KMS-11 (cell line): ENCODE results near the gene TOMM22.
A peak's percentile ranks its signal among the peaks of the same experiment; 100 is the strongest.

Experiments used
- H2AFZ ChIP-seq: fragments of 200-600 bp; sonication (generic); 2 replicates; pipeline ENCODE4 v1.6.1; 2016; ENCODE audit warnings: antibody characterized with exemption, mixed run types, low read depth
- H3K27ac ChIP-seq: fragments of 200-600 bp; sonication (generic); 2 replicates; pipeline ENCODE4 v1.6.1; 2016; ENCODE audit warnings: mild to moderate bottlenecking, mixed run types
- H3K27me3 ChIP-seq: fragments of 200-600 bp; sonication (generic); 2 replicates; pipeline ENCODE4 v1.6.1; 2017; ENCODE audit warnings: mild to moderate bottlenecking, low read depth, mixed run types, moderate library complexity; ENCODE audit not compliant: insufficient read depth
- H3K36me3 ChIP-seq: fragments of 200-600 bp; sonication (generic); 2 replicates; pipeline ENCODE4 v1.6.1; 2017; ENCODE audit warnings: mild to moderate bottlenecking, mixed run types; ENCODE audit not compliant: insufficient read depth
- H3K4me1 ChIP-seq: fragments of 200-600 bp; sonication (generic); 2 replicates; pipeline ENCODE4 v1.6.1; 2016; ENCODE audit warnings: mild to moderate bottlenecking, low read depth, mixed run types; ENCODE audit not compliant: poor library complexity, severe bottlenecking
- H3K4me2 ChIP-seq: fragments of 200-600 bp; sonication (generic); 2 replicates; pipeline ENCODE4 v1.7.0; 2016; ENCODE audit warnings: mild to moderate bottlenecking, mixed run types
- H3K4me3 ChIP-seq: fragments of 200-600 bp; sonication (generic); IDR thresholded peaks from 2 replicates; pipeline ENCODE4 v1.6.1; 2017; ENCODE audit warnings: low read depth, low read length, mixed read lengths; ENCODE audit not compliant: insufficient read depth
- H3K79me2 ChIP-seq: fragments of 200-600 bp; sonication (generic); 2 replicates; pipeline ENCODE4 v1.6.1; 2016; ENCODE audit warnings: low read depth, mixed run types; ENCODE audit not compliant: insufficient read depth
- H3K9ac ChIP-seq: fragments of 200-600 bp; sonication (generic); 2 replicates; pipeline ENCODE4 v1.6.1; 2016; ENCODE audit warnings: mild to moderate bottlenecking, mixed run types
- H4K20me1 ChIP-seq: fragments of 200-600 bp; sonication (generic); 2 replicates; pipeline ENCODE4 v1.6.1; 2016; ENCODE audit warnings: mild to moderate bottlenecking, mixed run types; ENCODE audit not compliant: insufficient read depth
- CTCF ChIP-seq: fragments of 200-600 bp; sonication (generic); conservative IDR thresholded peaks from 2 replicates; pipeline ENCODE4 v1.6.1; 2017; ENCODE audit warnings: low read depth, mild to moderate bottlenecking, antibody characterized with exemption, low read length, moderate library complexity, mixed read lengths

TOMM22 gene

GRCh38 chr22:38653741-38654140 is 28.0 kb upstream of the TOMM22 start:
- no peak overlapping the region for H3K27ac ChIP-seq
- no peaks in the 10 kb centered on the region for H4K20me1 ChIP-seq
- no peaks in the 10 kb centered on the region; the same call in 1 of the 2 replicates for H3K79me2 ChIP-seq
- H3K4me3 ChIP-seq: no peak overlapping the region
- peaks cover 17% of the 10 kb centered on the region for H3K4me1 ChIP-seq
- H2AFZ ChIP-seq: no peak overlapping the region
- no peak overlapping the region for H3K4me2 ChIP-seq
- H3K36me3 ChIP-seq: no peaks in the 10 kb centered on the region
- no peaks in the 10 kb centered on the region for H3K27me3 ChIP-seq
- H3K9ac ChIP-seq: no peak overlapping the region
- no peak for TF ChIP-seq CTCF

GRCh38 chr22:38655519-38656255 is 26.1 kb upstream of the TOMM22 start:
- no peaks in the 10 kb centered on the region for H4K20me1 ChIP-seq
- H3K4me3 ChIP-seq: peak overlapping the region; percentile 75
- H3K36me3 ChIP-seq: no peaks in the 10 kb centered on the region
- peak overlapping the region; percentile 83 for H3K27ac ChIP-seq
- peak overlapping the region; percentile 86 for H2AFZ ChIP-seq
- H3K4me2 ChIP-seq: peak overlapping the region; percentile 70
- H3K9ac ChIP-seq: peak overlapping the region; percentile 90
- H3K4me1 ChIP-seq: peaks cover 17% of the 10 kb centered on the region
- H3K79me2 ChIP-seq: no peaks in the 10 kb centered on the region; the same call in 1 of the 2 replicates
- TF ChIP-seq CTCF: no peak
- H3K27me3 ChIP-seq: no peaks in the 10 kb centered on the region

- peaks cover 17% of the 10 kb centered on the region for H3K4me1 ChIP-seq
- peak within 1 kb of the TSS; percentile 75 for H3K4me3 ChIP-seq
- peak within 1 kb of the TSS; percentile 90 for H3K9ac ChIP-seq
- H2AFZ ChIP-seq: peak within 1 kb of the TSS; percentile 86
- no peaks in the 10 kb centered on the region; the same call in 1 of the 2 replicates for H3K79me2 ChIP-seq
- H3K4me2 ChIP-seq: peak within 1 kb of the TSS; percentile 70
- H3K36me3 ChIP-seq: no peaks in the 10 kb centered on the region
- no peak for TF ChIP-seq CTCF
- no peaks in the 10 kb centered on the region for H4K20me1 ChIP-seq
- H3K27ac ChIP-seq: peak within 1 kb of the TSS; percentile 83
- H3K27me3 ChIP-seq: no peaks in the 10 kb centered on the region
Measured at GRCh38 chr22:38656256-38657044, 25.3 kb upstream of the TOMM22 start, which contains the start of the genes CBY1 and FAM227A. CBY1 (plus strand) TSS chr22:38656638; CDS start chr22:38668055, 11,417 bp downstream. FAM227A (minus strand) TSS chr22:38656392; CDS start chr22:38650168, 6,224 bp downstream.

GRCh38 chr22:38657045-38657909 is 24.5 kb upstream of the TOMM22 start:
- H3K79me2 ChIP-seq: no peaks in the 10 kb centered on the region; the same call in 1 of the 2 replicates
- peak overlapping the region; percentile 70 for H3K4me2 ChIP-seq
- H3K4me3 ChIP-seq: peak overlapping the region; percentile 42
- H3K27me3 ChIP-seq: no peaks in the 10 kb centered on the region
- no peaks in the 10 kb centered on the region for H3K36me3 ChIP-seq
- no peaks in the 10 kb centered on the region for H4K20me1 ChIP-seq
- peak overlapping the region; percentile 86 for H2AFZ ChIP-seq
- H3K27ac ChIP-seq: peak overlapping the region; percentile 83
- H3K9ac ChIP-seq: peak overlapping the region; percentile 90
- peaks cover 17% of the 10 kb centered on the region for H3K4me1 ChIP-seq
- TF ChIP-seq CTCF: no peak
